CD4-positive, alpha-beta T cell treated with Interleukin-2 at 100 ng/mL for 4 hours (primary cell): ENCODE results near the gene CD109.
A peak's percentile ranks its signal among the peaks of the same experiment; 100 is the strongest.
"Not testable (repeated sequence)": the region's sequence is repeated elsewhere in the genome, so short reads cannot be mapped to it uniquely, and the experiment has no call there.

ENCODE experiments used
- DNase-seq: peaks from one replicate; pipeline ENCODE4 v3.0.0-alpha.2; 2020; ENCODE audit warnings: low spot score

Gene CD109

DNA sequence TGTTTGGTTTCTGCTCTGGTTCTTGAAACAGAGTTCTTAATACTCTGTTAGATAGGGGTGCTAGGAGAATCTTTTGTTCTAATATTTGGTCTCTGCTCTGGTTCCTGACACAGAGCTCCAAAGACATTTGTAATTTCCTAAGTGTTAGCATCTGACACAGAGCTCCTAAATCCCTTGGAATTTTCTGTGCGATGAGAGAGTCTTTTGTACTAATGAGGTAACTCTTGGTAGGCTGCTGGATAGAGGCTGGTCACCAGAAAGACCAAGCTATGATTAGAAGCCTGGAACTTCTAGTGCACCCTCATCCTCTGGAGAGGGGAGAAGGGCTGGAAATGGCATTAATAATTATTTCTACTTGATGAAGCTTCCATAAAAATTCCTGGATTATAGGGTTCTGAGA lies 7.7 kb upstream of the CD109 start:
- DNase-seq: no peak

GRCh38 chr6:73690056-73690455 lies 5.9 kb upstream of the CD109 start:
- no peak for DNase-seq

DNA sequence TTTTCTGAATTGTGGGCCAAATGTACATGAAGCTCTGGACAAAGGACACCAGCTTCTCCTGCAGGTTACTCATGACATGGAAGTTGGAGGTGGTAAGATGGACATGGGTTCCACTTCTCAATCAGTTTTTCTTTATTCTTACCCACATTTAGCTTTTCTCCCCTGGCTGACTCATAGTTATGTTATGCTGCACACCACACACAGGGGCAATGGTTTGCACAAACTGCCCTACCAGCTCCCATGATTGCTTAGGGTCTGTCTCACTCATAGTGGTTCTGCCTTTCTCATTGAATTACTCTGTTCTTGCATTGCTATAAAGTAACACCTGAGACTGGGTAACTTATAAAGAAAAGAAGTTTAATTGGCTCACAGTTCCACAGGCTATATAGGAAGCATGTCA lies 4.5 kb upstream of the CD109 start:
- no peak for DNase-seq

- no peak for DNase-seq
Measured at GRCh38 chr6:73694711-73695411, 1.1 kb upstream of the CD109 start.

GRCh38 chr6:73696966-73697655 lies 1.1 kb downstream of the CD109 start:
- no peak for DNase-seq

GRCh38 chr6:73699676-73700459 lies 3.9 kb downstream of the CD109 start:
- no peak for DNase-seq

DNA sequence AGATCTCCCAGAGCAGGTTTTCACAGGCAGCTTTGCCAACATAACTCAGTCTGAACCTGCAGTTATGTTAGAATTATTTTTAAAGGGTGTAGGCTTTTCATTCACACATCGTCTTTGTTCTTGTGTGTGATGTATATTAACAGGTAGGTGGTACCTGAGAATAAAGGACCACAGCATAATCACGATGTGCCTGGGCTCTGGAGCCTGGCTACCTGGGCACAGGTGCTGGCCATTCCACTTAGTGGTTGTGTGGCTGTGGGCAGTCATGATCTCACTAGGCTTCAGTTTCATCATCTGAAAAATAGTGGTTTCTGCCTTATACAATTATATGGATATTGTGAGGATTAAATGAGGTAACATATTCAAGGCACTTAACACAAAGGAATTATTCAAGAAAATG lies 6.4 kb downstream of the CD109 start:
- no peak for DNase-seq

GRCh38 chr6:73703466-73703865 lies 7.5 kb downstream of the CD109 start:
- DNase-seq: no peak

GRCh38 chr6:73704260-73704659 lies 8.3 kb downstream of the CD109 start:
- DNase-seq: no peak

DNA sequence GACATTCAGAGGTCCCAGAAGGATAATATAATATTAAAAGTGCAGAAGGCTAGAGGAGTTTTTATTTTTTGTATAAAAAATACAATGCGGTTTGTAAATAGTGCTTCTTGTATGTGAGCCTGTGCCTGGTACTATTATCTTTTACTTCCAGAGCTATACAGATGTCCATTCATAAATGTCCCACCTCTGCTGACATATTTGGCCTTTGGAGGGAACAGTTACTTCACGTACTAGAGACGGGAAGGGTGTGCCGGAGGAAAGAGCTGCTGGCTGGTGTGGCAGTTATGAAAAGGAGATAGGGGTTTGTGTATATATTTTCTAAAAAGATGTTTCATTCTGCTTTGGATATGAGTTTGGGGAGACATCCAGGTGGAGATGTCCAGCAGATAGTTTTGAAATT lies 8.8 kb downstream of the CD109 start:
- no peak for DNase-seq

DNA sequence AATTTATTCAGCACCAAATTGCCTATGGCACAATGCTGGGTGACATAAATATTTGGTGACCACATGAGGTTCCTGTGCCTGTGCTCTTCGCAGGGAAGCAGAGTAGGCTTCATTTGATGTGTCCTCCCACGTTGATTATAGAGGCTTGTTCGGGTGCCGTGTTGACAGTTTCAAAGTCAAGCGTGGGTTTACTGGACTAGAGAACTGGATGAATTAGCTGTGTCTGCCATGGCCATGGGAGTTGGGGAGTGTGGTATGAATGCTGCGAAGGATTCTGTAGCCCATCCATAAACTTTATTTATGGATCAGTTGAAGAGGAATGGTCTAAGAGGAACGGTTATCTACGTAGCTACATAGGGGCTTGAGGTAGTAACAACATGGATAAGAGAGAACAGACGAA lies 11.0 kb downstream of the CD109 start:
- DNase-seq: no peak

- DNase-seq: no peak
Measured at GRCh38 chr6:73710470-73710869, 14.5 kb downstream of the CD109 start.

GRCh38 chr6:73710948-73711347 lies 14.9 kb downstream of the CD109 start:
- DNase-seq: no peak

DNA sequence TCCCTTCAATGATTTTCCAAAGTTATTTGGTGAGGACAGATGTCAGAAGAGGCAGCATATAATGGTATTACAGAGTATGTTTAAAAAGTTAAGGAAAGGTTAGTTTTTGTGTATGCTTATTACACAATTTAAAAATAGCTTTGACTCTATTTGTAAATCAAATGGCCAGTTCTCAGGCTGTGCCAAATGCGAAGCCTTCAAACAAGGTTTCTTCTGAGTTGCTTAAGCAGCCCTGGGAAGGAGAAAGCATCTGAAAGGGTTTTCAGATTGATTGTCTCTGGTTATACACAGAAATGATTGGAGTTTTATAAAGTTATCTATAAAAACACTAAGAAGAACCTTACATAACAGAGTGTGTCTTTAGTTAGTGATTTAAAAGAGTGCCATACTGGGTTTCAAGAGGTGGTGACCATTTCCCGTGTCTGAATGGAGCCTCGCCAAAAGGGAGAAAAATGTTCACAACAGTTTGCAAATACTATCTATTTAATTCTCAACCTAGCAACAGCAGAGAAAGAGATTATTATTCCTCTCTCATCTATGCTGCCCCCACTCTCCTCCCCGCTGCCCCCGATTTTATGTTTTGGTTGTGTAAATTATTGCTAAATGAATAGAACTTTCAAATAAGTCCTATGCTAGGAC lies 16.7 kb downstream of the CD109 start:
- DNase-seq: no peak

GRCh38 chr6:73713426-73714147 lies 17.6 kb downstream of the CD109 start:
- no peak for DNase-seq

DNA sequence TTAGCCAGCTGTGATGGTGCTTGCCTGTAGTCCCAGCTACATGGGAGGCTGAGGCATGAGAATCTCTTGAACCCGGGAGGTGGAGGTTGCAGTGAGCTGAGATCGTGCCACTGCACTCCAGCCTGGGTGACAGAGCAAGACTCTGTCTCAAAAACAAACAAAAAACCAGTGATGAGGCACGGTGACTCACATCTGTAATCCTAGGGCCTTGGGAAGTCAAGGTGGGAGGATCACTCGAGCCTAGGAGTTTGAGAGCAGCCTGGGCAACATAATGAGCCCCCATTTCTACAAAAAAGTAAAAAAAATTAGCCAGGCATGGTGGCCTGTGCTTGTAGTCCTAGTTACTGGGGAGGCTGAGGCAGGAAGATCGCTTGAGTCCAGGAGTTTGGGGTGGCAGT lies 19.1 kb downstream of the CD109 start:
- not testable (repeated sequence) for DNase-seq

GRCh38 chr6:73719046-73719445 lies 23.0 kb downstream of the CD109 start:
- DNase-seq: no peak

GRCh38 chr6:73722318-73723060 lies 26.5 kb downstream of the CD109 start:
- DNase-seq: no peak

DNA sequence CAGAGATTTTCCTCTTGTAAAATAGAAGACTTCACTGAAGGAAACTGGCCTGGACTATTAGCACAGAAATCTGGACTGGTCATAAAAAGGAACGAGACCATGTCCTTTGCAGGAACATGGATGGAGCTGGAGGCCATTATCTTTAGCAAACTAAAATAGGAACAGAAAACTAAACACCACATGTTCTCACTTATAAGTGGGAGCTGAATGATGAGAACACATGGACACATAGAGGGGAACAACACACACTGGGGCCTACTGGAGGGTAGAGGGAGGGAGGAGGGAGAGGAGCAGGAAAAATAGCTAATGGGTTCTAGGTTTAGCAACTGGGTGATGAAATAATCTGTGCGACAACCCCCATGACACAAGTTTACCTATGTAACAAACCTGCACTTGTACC lies 27.5 kb downstream of the CD109 start:
- not testable (repeated sequence) for DNase-seq

DNA sequence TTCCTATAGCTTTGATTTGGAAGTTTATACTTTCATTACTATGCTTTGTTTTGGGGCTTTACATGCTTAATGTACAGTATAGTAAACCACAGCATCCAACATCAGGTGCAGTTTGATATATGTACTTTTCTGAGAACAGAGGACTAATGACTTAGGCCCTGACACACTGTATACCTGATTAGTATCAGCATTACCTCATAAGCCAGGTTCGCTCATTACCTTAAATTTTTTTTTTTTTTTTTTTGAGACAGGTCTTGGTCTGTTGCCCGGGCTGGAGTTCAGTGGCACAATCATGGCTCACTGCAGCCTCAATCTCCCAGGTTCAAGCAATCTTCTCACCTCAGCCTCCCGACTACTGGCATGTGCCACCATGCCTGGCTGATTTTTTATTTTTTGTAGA lies 28.4 kb downstream of the CD109 start:
- DNase-seq: no peak

DNA sequence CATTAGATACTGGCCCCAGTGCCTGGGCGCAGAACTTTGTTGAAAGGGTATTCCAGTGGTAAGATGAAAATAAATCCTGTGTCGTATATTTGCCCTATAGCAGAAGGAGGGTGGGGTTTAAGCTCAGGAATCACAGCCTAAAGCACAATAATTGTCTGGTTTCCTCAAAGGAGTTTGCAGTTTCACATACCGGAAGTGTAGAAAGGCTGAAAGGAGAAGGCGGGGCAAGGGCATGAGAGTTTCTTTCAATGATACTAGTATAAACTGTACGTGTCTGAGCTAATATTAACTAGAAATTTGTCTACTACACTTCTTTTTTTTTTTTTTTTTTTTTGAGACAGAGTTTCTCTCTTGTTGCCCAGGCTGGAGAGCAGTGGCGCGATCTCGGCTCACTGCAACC lies 29.2 kb downstream of the CD109 start:
- DNase-seq: peak; percentile 31
